ENCODE results near the gene PLA2G15. TPM values are rescaled to one million over a fixed set of nuclear protein-coding genes. Genes with fewer than 3 reads are reported as not detected.

The PLA2G15 gene
- polyA plus RNA-seq, 1 experiment: 15.7 TPM

- peaks cover 10% of the 10 kb centered on the region; the same call in 1 of the 2 replicates for H3K9me3 ChIP-seq (ENCODE audit: control insufficient read depth, insufficient read depth, low read length)
- H3K27ac ChIP-seq (ENCODE audit: low read depth, low read length): no peak overlapping the region
- DNase-seq (ENCODE audit: low read depth, low spot score): no peak
- H3K27me3 ChIP-seq (ENCODE audit: control insufficient read depth, insufficient read depth, low read length): no peaks in the 10 kb centered on the region
- ChIA-PET POLR2A (interaction anchor here (0.7 kb wide), 1 partner anchor 22 kb away, joined by 9 read pairs; no protein-coding TSS in a partner anchor), CTCF (interaction anchor here (1.6 kb wide), 1 partner anchor 21 kb away, joined by 5 read pairs; the partner anchor contains the start of gene SLC7A6)
- no peak overlapping the region for H3K4me3 ChIP-seq (ENCODE audit: low read depth, low read length)
- TF ChIP-seq, protein P1, sequence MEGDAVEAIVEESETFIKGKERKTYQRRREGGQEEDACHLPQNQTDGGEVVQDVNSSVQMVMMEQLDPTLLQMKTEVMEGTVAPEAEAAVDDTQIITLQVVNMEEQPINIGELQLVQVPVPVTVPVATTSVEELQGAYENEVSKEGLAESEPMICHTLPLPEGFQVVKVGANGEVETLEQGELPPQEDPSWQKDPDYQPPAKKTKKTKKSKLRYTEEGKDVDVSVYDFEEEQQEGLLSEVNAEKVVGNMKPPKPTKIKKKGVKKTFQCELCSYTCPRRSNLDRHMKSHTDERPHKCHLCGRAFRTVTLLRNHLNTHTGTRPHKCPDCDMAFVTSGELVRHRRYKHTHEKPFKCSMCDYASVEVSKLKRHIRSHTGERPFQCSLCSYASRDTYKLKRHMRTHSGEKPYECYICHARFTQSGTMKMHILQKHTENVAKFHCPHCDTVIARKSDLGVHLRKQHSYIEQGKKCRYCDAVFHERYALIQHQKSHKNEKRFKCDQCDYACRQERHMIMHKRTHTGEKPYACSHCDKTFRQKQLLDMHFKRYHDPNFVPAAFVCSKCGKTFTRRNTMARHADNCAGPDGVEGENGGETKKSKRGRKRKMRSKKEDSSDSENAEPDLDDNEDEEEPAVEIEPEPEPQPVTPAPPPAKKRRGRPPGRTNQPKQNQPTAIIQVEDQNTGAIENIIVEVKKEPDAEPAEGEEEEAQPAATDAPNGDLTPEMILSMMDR (IDR thresholded peaks at IDR 0.05; ENCODE audit: low read depth, low read length): no peak
Measured at GRCh38 chr16:68242926-68243858, 2.0 kb upstream of the PLA2G15 start.

- no peak for DNase-seq (ENCODE audit: low read depth, low spot score)
- POLR2A ChIA-PET: interaction anchor here (0.8 kb wide), 1 partner anchor 19 kb away, joined by 3 read pairs; no protein-coding TSS in a partner anchor
- Histone ChIP-seq H3K27me3 (ENCODE audit: control insufficient read depth, insufficient read depth, low read length) (no peaks in the 10 kb centered on the region), H3K4me3 (ENCODE audit: low read depth, low read length) (peak overlapping the region; percentile 95), H3K27ac (ENCODE audit: low read depth, low read length) (no peak overlapping the region), H3K9me3 (ENCODE audit: control insufficient read depth, insufficient read depth, low read length) (peaks cover 9% of the 10 kb centered on the region; the same call in 1 of the 2 replicates)
- CTCF ChIA-PET: interaction anchor here (1.8 to 2.7 kb wide), 2 partner anchors 17 to 20 kb away, joined by 8 to 10 read pairs; partner anchors contain the start of gene SLC7A6
- TF ChIP-seq, protein P1 (IDR thresholded peaks at IDR 0.05; ENCODE audit: low read depth, low read length): no peak
Measured at GRCh38 chr16:68244481-68244902, 681 bp upstream of the PLA2G15 start.

DNA sequence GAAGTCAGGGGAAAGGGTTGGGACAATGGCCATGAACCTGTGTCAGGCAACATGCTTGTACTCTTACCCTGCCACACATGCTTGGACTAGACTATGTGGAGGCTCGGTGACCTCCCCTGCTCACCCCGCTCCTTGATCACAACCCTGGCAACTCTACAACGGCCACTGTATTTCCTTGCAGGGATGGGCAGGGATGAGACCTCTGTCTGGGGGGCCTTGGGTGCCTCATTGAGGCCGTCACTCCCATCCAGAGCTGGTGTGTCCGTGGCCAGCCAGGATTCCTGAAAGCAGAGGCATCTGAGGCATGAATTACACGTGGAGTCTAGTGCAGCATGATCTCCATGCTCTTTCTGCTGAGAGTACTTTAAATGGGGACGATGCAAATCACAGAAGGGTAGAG, 948 bp downstream of the PLA2G15 start:
- Histone ChIP-seq H3K27me3 (ENCODE audit: control insufficient read depth, insufficient read depth, low read length) (no peaks in the 10 kb centered on the region), H3K27ac (ENCODE audit: low read depth, low read length) (no peak overlapping the region), H3K4me3 (ENCODE audit: low read depth, low read length) (peak overlapping the region; percentile 95), H3K9me3 (ENCODE audit: control insufficient read depth, insufficient read depth, low read length) (peaks cover 3% of the 10 kb centered on the region; the same call in 1 of the 2 replicates)
- DNase-seq (ENCODE audit: low read depth, low spot score): no peak
- ChIA-PET POLR2A (no interaction called here), CTCF (interaction anchor here (2.7 kb wide), 1 partner anchor 15 kb away, joined by 10 read pairs; no protein-coding TSS in a partner anchor)
- TF ChIP-seq, protein P1 (IDR thresholded peaks at IDR 0.05; ENCODE audit: low read depth, low read length): no peak

GRCh38 chr16:68246666-68247065, 1.5 kb downstream of the PLA2G15 start:
- no peak overlapping the region for H3K27ac ChIP-seq (ENCODE audit: low read depth, low read length)
- peak overlapping the region; percentile 10; the same call in 1 of the 2 replicates for H3K4me3 ChIP-seq (ENCODE audit: low read depth, low read length)
- TF ChIP-seq, protein P1 (IDR thresholded peaks at IDR 0.05; ENCODE audit: low read depth, low read length): no peak
- DNase-seq (ENCODE audit: low read depth, low spot score): no peak
- ChIA-PET POLR2A (no interaction called here), CTCF (interaction anchor here (2.7 kb wide), 1 partner anchor 15 kb away, joined by 10 read pairs; no protein-coding TSS in a partner anchor)
- peaks cover 3% of the 10 kb centered on the region; the same call in 1 of the 2 replicates for H3K9me3 ChIP-seq (ENCODE audit: control insufficient read depth, insufficient read depth, low read length)
- no peaks in the 10 kb centered on the region for H3K27me3 ChIP-seq (ENCODE audit: control insufficient read depth, insufficient read depth, low read length)
